ENCODE data around the gene SMIM26.

- TF ChIP-seq CTCF (IDR thresholded peaks at IDR 0.05) (no peak), POLR2A (IDR thresholded peaks at IDR 0.05) (no peak)
Measured at GRCh38 chr20:18609741-18610140, 42.5 kb downstream of the SMIM26 start.
